Thyroid gland (tissue), 4 donors: ENCODE results near the gene MRPS26.

ENCODE experiments used
- CTCF ChIP-seq, 6 experiments: fragments of 200-600 bp in 3 of 6; fragments of 450-650 bp in 3 of 6; sonication (generic) in 3 of 6; IDR thresholded peaks; one replicate each; pipeline ENCODE4 v1.5.1; 2016 to 2019; ENCODE audit warnings: antibody characterized with exemption in 6 of 6, mild to moderate bottlenecking in 2 of 6, inconsistent platforms in 1 of 6, moderate library complexity in 1 of 6
- POLR2A ChIP-seq, 2 donors: fragments of 450-650 bp; IDR thresholded peaks; one replicate each; pipeline ENCODE4 v1.6.1; 2017; ENCODE audit warnings: antibody characterized with exemption in 2 of 2, mild to moderate bottlenecking in 2 of 2, moderate library complexity in 1 of 2

- no peak for TF ChIP-seq CTCF (IDR thresholded peaks at IDR 0.05)
- no peak for TF ChIP-seq POLR2A (IDR thresholded peaks at IDR 0.05)
Measured at GRCh38 chr20:3010985-3011723, 34.7 kb upstream of the MRPS26 start.
